ENCODE measurements around the gene TMCC3.
A peak's percentile ranks its signal among the peaks of the same experiment; 100 is the strongest.

Gene TMCC3

DNA sequence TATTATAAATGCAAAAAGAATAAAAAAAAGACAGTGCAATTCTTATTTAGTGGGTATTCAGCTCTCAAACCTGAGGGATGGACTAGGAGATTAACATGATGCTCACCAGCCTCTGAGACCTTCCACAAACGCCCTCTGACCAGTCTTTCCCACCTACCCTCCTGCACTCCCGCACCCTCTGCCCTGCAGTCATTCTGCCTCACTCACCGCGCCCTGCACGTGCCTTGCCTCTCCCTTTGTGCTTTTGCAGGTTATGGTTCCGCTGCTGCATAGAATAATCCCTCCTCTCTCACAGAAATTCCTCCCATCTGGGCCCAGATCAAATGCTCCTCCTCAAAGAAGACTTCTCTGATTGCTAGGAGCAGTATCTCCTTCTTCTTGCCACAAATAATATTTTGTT is 28.5 kb upstream of the TMCC3 start:
- H3K4me1 Mint-ChIP-seq (ENCODE audit: low read depth), result peaks cover 14% of the 10 kb centered on the region
- DNase-seq (ENCODE audit: low spot score), result no peak
- no peaks in the 10 kb centered on the region for H3K36me3 Mint-ChIP-seq (ENCODE audit: low read depth)
- H3K27me3 Mint-ChIP-seq (ENCODE audit: low read depth), result peaks cover 19% of the 10 kb centered on the region
- no peaks in the 10 kb centered on the region for H3K9me3 Mint-ChIP-seq
- H3K4me3 Mint-ChIP-seq, result no peak overlapping the region
- no peak overlapping the region for H3K27ac Mint-ChIP-seq

DNA sequence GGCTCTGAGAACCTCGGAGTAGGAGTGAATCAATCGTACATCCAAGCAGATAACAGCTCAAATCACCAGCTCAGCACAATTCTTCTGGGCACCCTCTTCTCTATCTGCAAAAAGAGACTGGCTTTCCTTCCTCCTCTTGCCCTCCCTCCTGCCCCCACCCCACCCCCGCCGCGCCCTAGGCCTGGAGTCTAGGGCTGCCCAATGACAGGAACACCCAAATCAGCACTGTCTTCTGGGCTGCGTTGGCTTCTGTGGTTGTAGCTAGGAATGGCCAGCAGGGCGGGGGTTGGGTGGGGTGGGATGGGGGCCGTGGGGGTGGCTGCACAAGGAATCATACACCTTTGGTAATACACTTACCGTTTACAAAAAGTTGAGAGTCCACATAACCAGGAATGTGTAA is 28.0 kb upstream of the TMCC3 start:
- Mint-ChIP-seq H3K4me1 (ENCODE audit: low read depth) (peaks cover 14% of the 10 kb centered on the region), H3K9me3 (no peaks in the 10 kb centered on the region), H3K36me3 (ENCODE audit: low read depth) (no peaks in the 10 kb centered on the region), H3K4me3 (no peak overlapping the region), H3K27me3 (ENCODE audit: low read depth) (peaks cover 23% of the 10 kb centered on the region), H3K27ac (no peak overlapping the region)
- DNase-seq (ENCODE audit: low spot score), result no peak

DNA sequence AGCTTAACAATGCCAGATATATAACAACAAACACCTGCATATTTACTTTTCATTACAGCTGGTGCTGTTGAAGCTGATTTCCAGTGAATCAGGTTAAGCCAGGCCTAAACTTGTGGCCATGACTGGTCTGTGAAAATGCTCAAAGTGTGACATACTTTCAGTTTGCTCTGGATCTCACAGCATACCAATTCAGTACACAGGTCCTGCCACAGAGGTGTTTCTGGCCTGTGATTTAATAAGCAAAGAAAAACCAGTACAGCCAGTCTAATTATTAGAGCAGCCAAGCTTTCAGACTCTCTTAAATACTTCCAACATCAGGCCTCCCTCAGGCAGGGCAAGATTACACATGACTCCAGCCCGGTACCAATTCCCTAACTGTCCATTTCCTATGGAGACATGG is 27.4 kb upstream of the TMCC3 start:
- no peak overlapping the region for H3K27ac Mint-ChIP-seq
- H3K27me3 Mint-ChIP-seq (ENCODE audit: low read depth), result peaks cover 24% of the 10 kb centered on the region
- DNase-seq (ENCODE audit: low spot score), result no peak
- H3K9me3 Mint-ChIP-seq, result no peaks in the 10 kb centered on the region
- H3K36me3 Mint-ChIP-seq (ENCODE audit: low read depth), result no peaks in the 10 kb centered on the region
- H3K4me3 Mint-ChIP-seq, result no peak overlapping the region
- peaks cover 14% of the 10 kb centered on the region for H3K4me1 Mint-ChIP-seq (ENCODE audit: low read depth)

DNA sequence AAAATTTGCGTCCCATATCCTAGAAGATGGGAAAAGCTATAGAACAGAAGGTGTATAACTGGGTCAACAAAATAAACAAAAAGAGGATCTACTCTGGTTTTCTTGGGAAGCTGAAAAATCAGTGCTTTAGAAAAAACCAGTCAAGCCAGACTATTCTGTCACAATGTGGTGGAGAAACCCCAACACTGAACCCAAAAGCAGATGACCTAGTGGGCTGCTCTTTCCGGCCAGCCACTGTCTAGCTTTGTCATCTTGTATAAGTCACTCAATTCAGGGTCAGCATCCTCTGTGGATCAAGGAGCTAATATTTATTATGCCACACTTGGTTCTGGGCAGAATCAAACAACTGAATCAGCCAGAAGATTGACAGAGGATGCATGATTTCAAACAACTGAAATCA is 26.6 kb upstream of the TMCC3 start:
- H3K4me1 Mint-ChIP-seq (ENCODE audit: low read depth), result peaks cover 14% of the 10 kb centered on the region
- no peak overlapping the region for H3K27ac Mint-ChIP-seq
- H3K9me3 Mint-ChIP-seq, result no peaks in the 10 kb centered on the region
- peaks cover 28% of the 10 kb centered on the region for H3K27me3 Mint-ChIP-seq (ENCODE audit: low read depth)
- H3K4me3 Mint-ChIP-seq, result no peak overlapping the region
- no peaks in the 10 kb centered on the region for H3K36me3 Mint-ChIP-seq (ENCODE audit: low read depth)
- no peak for DNase-seq (ENCODE audit: low spot score)

DNA sequence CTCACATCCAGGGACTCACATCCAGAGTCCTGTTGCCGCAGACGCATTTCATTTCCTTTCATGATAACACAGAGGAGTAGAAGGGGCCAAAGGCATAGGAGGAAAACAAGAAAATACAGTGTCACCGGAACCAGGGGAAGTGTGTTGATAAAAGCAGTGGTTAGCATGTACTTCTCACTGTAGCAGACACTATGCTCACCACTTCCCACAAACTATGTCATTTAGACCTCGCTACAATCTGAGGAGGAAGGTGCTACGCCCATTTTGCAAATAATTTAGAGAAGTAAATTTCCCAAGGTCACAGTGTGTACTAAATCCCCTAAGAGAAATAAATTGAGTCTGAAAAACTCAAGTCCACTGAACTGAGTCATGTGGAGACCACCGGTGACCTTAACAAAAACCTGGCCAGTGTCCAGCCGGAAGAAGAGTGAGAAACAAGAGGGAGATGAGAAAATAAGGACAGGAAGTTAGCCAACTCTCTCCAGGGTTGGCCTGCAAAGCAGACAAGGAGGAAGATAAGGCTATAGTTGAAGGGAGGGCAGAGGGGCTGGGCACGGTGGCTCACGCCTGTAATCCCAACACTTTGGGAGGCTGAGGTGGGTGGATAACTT is 25.8 kb upstream of the TMCC3 start:
- peaks cover 14% of the 10 kb centered on the region for H3K4me1 Mint-ChIP-seq (ENCODE audit: low read depth)
- H3K4me3 Mint-ChIP-seq, result peak overlapping the region; percentile 56
- peak overlapping the region; percentile 67 for H3K27ac Mint-ChIP-seq
- H3K9me3 Mint-ChIP-seq, result no peaks in the 10 kb centered on the region
- DNase-seq (ENCODE audit: low spot score), result no peak
- peaks cover 30% of the 10 kb centered on the region for H3K27me3 Mint-ChIP-seq (ENCODE audit: low read depth)
- H3K36me3 Mint-ChIP-seq (ENCODE audit: low read depth), result no peaks in the 10 kb centered on the region

DNA sequence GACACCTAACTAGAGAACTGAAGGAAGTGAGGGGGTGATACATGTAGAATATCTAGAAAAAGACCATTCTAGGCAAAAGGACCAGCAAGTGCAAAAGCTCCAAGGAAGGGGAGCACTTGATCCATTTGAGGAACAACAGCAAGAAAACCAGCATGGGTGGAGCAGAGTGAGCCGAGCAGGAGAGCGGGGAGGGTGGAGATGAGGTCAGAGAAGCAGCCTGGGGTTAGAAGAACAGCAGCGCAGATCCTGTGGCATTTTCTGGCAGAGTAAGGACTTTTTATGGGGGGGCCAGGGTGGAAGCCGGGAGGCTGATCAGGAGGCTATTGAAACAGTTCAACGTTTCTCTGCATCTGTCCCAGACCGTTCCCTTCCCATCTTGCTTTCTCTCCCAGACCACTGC is 24.5 kb upstream of the TMCC3 start:
- H3K36me3 Mint-ChIP-seq (ENCODE audit: low read depth), result no peaks in the 10 kb centered on the region
- no peak overlapping the region for H3K4me3 Mint-ChIP-seq
- peaks cover 14% of the 10 kb centered on the region for H3K4me1 Mint-ChIP-seq (ENCODE audit: low read depth)
- no peak for DNase-seq (ENCODE audit: low spot score)
- H3K27me3 Mint-ChIP-seq (ENCODE audit: low read depth), result peaks cover 36% of the 10 kb centered on the region
- no peaks in the 10 kb centered on the region for H3K9me3 Mint-ChIP-seq
- no peak overlapping the region for H3K27ac Mint-ChIP-seq

DNA sequence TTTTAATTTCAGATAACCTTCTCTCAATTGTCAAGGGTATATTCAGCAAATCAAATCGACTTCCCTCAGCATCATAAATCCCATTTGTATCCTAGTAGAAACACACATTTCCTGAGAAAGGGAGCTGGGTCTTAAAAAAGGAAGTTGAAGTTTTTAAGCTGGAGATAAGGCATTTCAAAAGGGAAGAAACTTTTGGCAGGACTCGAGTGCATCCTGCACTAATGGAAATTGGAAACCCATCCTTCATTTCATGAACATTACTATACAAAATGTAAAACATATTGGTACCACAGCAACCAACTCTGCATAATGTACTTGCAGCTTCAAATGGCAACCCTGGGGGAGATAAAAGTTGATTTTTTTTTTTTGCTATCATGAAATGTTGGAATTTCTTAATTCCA is 23.7 kb upstream of the TMCC3 start:
- H3K36me3 Mint-ChIP-seq (ENCODE audit: low read depth), result no peaks in the 10 kb centered on the region
- H3K27me3 Mint-ChIP-seq (ENCODE audit: low read depth), result peaks cover 35% of the 10 kb centered on the region
- DNase-seq (ENCODE audit: low spot score), result no peak
- no peak overlapping the region for H3K27ac Mint-ChIP-seq
- no peak overlapping the region for H3K4me3 Mint-ChIP-seq
- H3K4me1 Mint-ChIP-seq (ENCODE audit: low read depth), result peaks cover 14% of the 10 kb centered on the region
- no peaks in the 10 kb centered on the region for H3K9me3 Mint-ChIP-seq

DNA sequence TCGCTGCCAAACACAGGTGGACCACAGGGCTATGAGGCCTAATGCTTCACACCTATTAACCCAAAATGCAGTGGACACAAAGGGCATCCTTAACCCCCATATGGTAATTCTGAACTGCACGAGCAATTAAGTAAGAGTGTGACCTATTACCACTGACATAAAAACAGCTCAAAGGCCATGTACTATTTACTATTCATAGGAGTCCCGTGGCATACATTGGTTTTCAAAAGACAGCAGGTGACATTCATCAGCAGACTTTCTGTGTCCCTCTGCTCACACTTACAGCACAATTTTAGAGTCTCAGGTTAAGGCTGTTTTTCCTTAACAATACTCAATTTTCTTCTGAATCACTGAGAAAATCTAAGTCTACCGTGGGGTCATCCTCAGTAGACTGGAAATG is 23.1 kb upstream of the TMCC3 start:
- H3K27ac Mint-ChIP-seq, result no peak overlapping the region
- peaks cover 32% of the 10 kb centered on the region for H3K27me3 Mint-ChIP-seq (ENCODE audit: low read depth)
- peaks cover 14% of the 10 kb centered on the region for H3K4me1 Mint-ChIP-seq (ENCODE audit: low read depth)
- no peak overlapping the region for H3K4me3 Mint-ChIP-seq
- H3K9me3 Mint-ChIP-seq, result no peaks in the 10 kb centered on the region
- no peaks in the 10 kb centered on the region for H3K36me3 Mint-ChIP-seq (ENCODE audit: low read depth)
- DNase-seq (ENCODE audit: low spot score), result no peak

DNA sequence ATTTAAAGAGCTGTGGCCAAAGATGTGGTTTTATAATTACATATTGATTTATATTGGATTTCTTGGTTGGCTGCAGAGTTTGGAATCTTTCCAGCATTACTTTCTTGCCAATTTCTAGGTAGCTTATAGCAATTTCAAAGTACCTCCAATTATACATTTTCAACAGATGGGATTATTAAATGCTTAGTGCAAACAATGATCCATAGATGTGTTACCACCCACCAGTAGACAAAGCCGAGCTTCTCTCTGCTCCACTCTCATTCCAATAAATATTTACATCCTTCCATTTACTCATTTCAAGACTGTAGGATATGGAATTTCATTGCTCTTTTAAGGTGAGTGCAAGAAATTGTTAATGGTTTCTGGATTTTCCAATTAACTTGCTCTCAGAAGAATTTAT is 21.6 kb upstream of the TMCC3 start:
- peaks cover 32% of the 10 kb centered on the region for H3K27me3 Mint-ChIP-seq (ENCODE audit: low read depth)
- no peaks in the 10 kb centered on the region for H3K36me3 Mint-ChIP-seq (ENCODE audit: low read depth)
- DNase-seq (ENCODE audit: low spot score), result no peak
- H3K9me3 Mint-ChIP-seq, result no peaks in the 10 kb centered on the region
- no peak overlapping the region for H3K27ac Mint-ChIP-seq
- H3K4me3 Mint-ChIP-seq, result no peak overlapping the region
- peaks cover 11% of the 10 kb centered on the region for H3K4me1 Mint-ChIP-seq (ENCODE audit: low read depth)

DNA sequence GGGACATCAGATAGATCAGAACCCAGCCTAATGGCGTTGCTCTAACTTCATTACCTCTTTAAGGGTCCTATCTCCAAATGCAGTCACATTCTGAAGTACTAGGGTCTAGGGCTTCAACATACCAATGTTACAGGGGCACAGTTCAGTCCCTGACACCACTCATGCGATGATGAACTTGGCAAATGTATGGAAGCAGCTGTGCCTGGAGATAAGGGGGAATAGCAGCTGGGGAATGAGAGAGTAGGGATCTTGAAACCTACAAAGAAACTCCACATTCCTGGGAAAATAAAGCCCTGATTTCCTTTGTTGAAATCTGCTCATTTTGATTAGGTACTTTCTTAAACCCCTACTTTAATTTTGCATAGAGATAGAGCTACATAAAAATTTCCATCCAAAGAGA is 20.5 kb upstream of the TMCC3 start:
- Mint-ChIP-seq H3K9me3 (no peaks in the 10 kb centered on the region), H3K36me3 (ENCODE audit: low read depth) (no peaks in the 10 kb centered on the region), H3K4me1 (ENCODE audit: low read depth) (peaks cover 5% of the 10 kb centered on the region), H3K27ac (no peak overlapping the region), H3K27me3 (ENCODE audit: low read depth) (peaks cover 32% of the 10 kb centered on the region), H3K4me3 (no peak overlapping the region)
- no peak for DNase-seq (ENCODE audit: low spot score)

DNA sequence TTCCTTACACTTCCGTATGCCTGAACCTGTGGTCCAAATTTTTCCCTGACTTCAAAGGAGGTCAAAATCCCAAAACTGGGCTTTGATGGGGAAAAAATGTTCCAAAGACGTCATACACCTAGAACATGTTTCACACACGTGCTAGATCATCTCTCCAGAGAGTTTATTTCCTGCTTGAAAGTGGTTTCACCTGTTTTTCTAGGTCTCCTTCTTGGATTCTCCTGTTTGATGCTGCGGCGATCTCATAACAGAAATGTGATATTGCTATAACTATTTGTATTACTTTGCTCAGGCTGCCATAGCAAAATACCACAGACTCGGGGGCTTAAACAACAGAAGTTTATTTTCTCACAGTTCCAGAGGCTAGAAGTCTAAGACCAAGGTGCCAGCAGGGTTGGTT is 19.7 kb upstream of the TMCC3 start:
- Mint-ChIP-seq H3K9me3 (no peaks in the 10 kb centered on the region), H3K27ac (no peak overlapping the region), H3K4me1 (ENCODE audit: low read depth) (peaks cover 3% of the 10 kb centered on the region), H3K4me3 (no peak overlapping the region), H3K27me3 (ENCODE audit: low read depth) (peaks cover 30% of the 10 kb centered on the region), H3K36me3 (ENCODE audit: low read depth) (no peaks in the 10 kb centered on the region)
- no peak for DNase-seq (ENCODE audit: low spot score)

DNA sequence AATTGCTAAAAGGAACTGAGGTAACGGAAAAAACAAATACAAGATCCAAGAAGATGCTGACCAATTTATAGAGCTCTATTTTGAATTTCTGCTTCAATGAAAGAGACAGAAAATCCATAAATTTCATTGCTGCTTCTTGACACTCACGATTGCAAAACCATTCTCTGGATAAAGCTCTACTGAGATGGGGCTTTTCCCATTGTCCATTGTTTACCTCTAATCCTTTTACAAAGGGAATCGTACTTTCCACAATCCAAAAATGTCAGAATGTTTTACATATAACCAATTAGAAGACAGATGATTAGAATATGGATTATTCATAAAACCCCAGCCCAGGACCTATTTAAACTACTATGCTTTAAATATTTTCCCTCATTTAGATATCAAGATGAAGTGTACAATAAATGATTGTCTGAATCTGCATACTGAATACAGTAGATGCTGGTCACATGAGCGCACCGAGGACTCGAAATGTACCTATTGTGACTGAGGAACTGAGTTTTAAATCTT is 16.7 kb upstream of the TMCC3 start:
- peaks cover 15% of the 10 kb centered on the region for H3K27me3 Mint-ChIP-seq (ENCODE audit: low read depth)
- no peaks in the 10 kb centered on the region for H3K9me3 Mint-ChIP-seq
- no peaks in the 10 kb centered on the region for H3K4me1 Mint-ChIP-seq (ENCODE audit: low read depth)
- no peak for DNase-seq (ENCODE audit: low spot score)
- H3K36me3 Mint-ChIP-seq (ENCODE audit: low read depth), result no peaks in the 10 kb centered on the region
- H3K4me3 Mint-ChIP-seq, result no peak overlapping the region
- H3K27ac Mint-ChIP-seq, result no peak overlapping the region

DNA sequence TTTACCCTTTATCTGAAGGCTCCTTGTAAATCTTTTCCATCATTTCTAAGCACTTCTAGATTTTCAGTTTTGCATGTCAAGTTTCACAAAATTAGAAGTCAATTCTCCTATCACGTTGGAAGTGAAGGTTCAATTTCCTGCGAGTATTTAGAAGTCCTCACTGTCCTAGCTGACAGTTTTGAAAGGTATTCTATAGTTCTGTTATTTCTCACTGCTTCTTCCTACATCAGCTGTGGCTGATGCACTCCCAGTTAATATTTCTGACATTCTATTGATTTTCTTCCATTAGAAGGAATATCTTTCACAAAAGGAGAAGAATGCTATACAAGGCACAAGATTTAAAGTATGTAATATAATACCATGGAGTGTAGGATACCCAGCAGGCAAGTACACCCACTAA is 15.8 kb upstream of the TMCC3 start:
- no peaks in the 10 kb centered on the region for H3K4me1 Mint-ChIP-seq (ENCODE audit: low read depth)
- no peaks in the 10 kb centered on the region for H3K36me3 Mint-ChIP-seq (ENCODE audit: low read depth)
- no peaks in the 10 kb centered on the region for H3K9me3 Mint-ChIP-seq
- H3K27ac Mint-ChIP-seq, result no peak overlapping the region
- DNase-seq (ENCODE audit: low spot score), result no peak
- H3K27me3 Mint-ChIP-seq (ENCODE audit: low read depth), result peaks cover 11% of the 10 kb centered on the region
- no peak overlapping the region for H3K4me3 Mint-ChIP-seq

DNA sequence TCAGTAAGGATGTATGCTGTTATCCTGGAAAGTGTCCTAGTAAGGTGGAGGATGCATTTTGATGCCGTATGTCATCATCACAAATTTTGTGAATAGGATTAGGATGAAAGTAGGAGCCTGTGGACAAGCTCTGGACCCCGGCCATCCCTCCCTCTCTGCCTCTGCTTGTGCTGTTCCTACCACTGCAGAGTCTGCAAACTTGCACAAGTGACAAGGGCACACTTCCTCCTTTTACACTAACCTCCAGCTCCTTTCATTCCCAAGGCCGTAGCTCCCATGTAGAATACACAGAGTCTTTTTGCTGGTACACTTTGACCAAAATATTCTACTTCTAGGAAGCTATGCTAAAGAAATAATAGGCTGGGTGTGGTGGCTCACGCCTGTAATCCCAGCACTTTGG is 13.3 kb upstream of the TMCC3 start:
- Mint-ChIP-seq H3K27me3 (ENCODE audit: low read depth) (peaks cover 12% of the 10 kb centered on the region), H3K27ac (no peak overlapping the region), H3K36me3 (ENCODE audit: low read depth) (no peaks in the 10 kb centered on the region), H3K9me3 (no peaks in the 10 kb centered on the region), H3K4me3 (no peak overlapping the region), H3K4me1 (ENCODE audit: low read depth) (no peaks in the 10 kb centered on the region)
- no peak for DNase-seq (ENCODE audit: low spot score)

DNA sequence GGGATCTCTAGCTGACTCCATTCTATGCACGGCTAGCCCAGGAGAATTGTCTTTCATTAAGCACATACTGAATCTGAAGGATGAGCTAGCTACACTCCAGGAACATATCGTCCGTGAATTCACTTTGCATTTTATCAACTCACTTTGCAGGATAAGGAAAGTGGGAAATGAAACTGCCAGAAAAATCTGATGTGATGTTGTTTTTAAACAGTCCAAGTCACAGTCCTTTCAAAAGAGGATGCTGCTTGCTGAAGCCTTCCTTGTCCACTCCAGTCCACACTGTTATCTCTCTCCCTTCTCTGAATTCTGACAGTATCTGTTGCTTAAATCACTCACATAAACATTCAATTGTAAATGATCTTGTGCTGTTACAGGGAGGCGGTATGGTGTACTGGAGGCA is 12.7 kb upstream of the TMCC3 start:
- H3K27me3 Mint-ChIP-seq (ENCODE audit: low read depth), result peaks cover 14% of the 10 kb centered on the region
- H3K4me1 Mint-ChIP-seq (ENCODE audit: low read depth), result no peaks in the 10 kb centered on the region
- no peak for DNase-seq (ENCODE audit: low spot score)
- no peaks in the 10 kb centered on the region for H3K36me3 Mint-ChIP-seq (ENCODE audit: low read depth)
- no peak overlapping the region for H3K27ac Mint-ChIP-seq
- no peak overlapping the region for H3K4me3 Mint-ChIP-seq
- no peaks in the 10 kb centered on the region for H3K9me3 Mint-ChIP-seq

Data from T-helper 2 cell treated with Interferon-gamma antibody and Interleukin-4, amounts not matched to agents 5 μg/mL and 100 μg/mL, for 36 hours (primary cell).